Measurements from ENCODE around the gene SLC22A3. TPM values are rescaled to one million over a fixed set of nuclear protein-coding genes. Genes with fewer than 3 reads are reported as not detected.

The SLC22A3 gene
- total RNA-seq, 1 experiment from 2014 or later: 0.09 TPM

DNA sequence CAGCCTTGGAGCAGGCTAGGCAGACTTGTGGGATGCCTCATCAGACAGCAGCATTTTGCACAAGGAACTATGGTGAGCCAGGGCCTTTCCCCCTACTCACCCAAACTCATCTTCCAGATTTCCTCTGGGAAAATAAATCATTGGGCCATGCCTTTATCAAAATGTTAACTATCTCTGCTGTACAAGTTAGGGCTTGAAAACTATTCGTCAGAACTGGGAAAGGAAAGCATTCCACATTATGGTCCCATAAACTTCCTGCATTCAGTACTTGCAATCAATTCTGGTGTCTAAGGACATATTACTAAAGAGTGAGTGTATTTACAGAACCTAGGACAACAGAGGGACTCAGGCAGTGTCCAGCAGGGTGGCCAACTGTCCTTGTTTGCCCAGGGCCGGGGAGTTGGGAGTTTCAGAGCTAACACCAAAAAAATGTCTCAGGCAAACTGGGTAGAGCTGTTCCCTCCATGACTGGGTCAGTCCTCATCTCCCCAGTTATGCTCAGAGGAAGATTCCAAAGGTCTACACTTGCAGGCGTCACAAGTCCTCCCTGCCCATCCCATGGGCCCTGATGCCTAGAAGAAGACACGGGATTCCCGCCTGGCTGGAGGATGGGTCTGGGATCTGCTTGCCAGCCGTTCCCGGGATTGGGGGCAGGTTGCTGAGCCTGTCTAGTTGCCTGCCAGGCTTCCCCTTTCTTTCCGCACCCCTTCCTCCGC, 72.2 kb downstream of the SLC22A3 start:
- TF ChIP-seq, protein P1, sequence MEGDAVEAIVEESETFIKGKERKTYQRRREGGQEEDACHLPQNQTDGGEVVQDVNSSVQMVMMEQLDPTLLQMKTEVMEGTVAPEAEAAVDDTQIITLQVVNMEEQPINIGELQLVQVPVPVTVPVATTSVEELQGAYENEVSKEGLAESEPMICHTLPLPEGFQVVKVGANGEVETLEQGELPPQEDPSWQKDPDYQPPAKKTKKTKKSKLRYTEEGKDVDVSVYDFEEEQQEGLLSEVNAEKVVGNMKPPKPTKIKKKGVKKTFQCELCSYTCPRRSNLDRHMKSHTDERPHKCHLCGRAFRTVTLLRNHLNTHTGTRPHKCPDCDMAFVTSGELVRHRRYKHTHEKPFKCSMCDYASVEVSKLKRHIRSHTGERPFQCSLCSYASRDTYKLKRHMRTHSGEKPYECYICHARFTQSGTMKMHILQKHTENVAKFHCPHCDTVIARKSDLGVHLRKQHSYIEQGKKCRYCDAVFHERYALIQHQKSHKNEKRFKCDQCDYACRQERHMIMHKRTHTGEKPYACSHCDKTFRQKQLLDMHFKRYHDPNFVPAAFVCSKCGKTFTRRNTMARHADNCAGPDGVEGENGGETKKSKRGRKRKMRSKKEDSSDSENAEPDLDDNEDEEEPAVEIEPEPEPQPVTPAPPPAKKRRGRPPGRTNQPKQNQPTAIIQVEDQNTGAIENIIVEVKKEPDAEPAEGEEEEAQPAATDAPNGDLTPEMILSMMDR (IDR thresholded peaks at IDR 0.05; ENCODE audit: unreplicated experiment): no peak
- Mint-ChIP-seq H3K36me3 (ENCODE audit: insufficient read depth, unreplicated experiment) (no peaks in the 10 kb centered on the region), H3K4me1 (ENCODE audit: insufficient read depth, unreplicated experiment) (peaks cover 13% of the 10 kb centered on the region), H3K9me3 (ENCODE audit: unreplicated experiment) (no peaks in the 10 kb centered on the region), H3K4me3 (ENCODE audit: unreplicated experiment) (no peak overlapping the region), H3K27ac (ENCODE audit: low read depth, unreplicated experiment) (no peak overlapping the region), H3K27me3 (ENCODE audit: insufficient read depth, unreplicated experiment) (no peaks in the 10 kb centered on the region)
- ChIA-PET POLR2A (no interaction called here), CTCF (no interaction called here)
- BruUV-seq (replicated peaks): no TSS peak
- intact Hi-C loops (cut with micrococcal nuclease): no loop called here
- DNase-seq (ENCODE audit: unreplicated experiment): no peak

DNA sequence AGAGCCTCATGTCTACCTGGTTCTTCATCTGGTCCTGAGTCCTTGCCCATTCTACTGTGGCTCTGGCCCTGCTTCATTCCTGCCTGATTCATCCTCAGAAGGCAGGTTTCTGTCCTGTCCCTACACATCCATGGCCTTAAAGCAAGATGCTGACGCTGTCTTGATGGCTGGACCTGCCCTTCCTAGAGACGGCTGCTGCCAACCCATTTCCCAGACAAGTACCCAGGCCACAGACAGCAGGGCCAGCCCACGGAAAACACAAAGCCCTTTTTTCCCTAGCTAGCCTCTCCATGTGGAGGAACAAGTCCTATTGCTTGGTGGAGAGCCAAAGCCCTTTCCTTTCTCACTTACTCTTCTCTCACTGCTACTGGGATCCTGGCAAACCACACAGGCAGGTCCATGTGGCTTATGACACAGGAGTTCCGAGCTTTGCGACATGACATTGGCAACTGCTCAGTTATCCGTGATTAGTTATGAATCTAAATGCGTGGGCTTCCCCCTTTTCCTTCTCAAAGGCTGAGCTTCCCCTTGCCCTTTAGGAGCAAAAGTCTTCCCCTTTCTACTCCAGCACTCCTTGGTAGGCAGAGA, 72.9 kb downstream of the SLC22A3 start:
- intact Hi-C loops (cut with micrococcal nuclease): no loop called here
- no peak for DNase-seq (ENCODE audit: unreplicated experiment)
- POLR2A ChIA-PET: no interaction called here
- CTCF ChIA-PET: interaction anchor here (1.2 kb wide), 1 partner anchor 34 kb away, joined by 3 read pairs; no protein-coding TSS in a partner anchor
- Mint-ChIP-seq H3K9me3 (ENCODE audit: unreplicated experiment) (no peaks in the 10 kb centered on the region), H3K36me3 (ENCODE audit: insufficient read depth, unreplicated experiment) (no peaks in the 10 kb centered on the region), H3K27ac (ENCODE audit: low read depth, unreplicated experiment) (no peak overlapping the region), H3K4me1 (ENCODE audit: insufficient read depth, unreplicated experiment) (peaks cover 13% of the 10 kb centered on the region), H3K27me3 (ENCODE audit: insufficient read depth, unreplicated experiment) (no peaks in the 10 kb centered on the region), H3K4me3 (ENCODE audit: unreplicated experiment) (no peak overlapping the region)
- TF ChIP-seq, protein P1 (IDR thresholded peaks at IDR 0.05; ENCODE audit: unreplicated experiment): no peak
- no TSS peak for BruUV-seq (replicated peaks)

DNA sequence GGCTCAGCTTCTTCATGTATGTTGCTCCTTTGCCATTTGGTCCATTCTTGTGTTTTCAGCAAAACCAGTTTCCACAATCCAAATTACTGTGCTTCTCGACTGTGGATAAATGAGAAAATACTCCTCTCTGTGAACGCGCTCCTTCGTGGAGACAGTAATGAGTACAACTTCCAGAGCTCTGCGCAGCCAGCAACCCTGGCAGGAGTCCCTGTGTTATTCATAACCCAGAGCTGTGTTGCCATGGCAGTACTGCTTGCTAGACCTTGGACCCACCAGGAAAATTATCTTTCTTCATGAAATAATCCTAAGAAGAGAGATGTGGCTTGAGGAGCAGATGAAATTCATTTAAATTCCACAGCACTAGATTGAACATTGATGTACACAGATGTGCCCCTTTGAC, 73.7 kb downstream of the SLC22A3 start:
- intact Hi-C loops (cut with micrococcal nuclease): no loop called here
- Mint-ChIP-seq H3K27me3 (ENCODE audit: insufficient read depth, unreplicated experiment) (no peaks in the 10 kb centered on the region), H3K4me1 (ENCODE audit: insufficient read depth, unreplicated experiment) (peaks cover 14% of the 10 kb centered on the region), H3K9me3 (ENCODE audit: unreplicated experiment) (no peaks in the 10 kb centered on the region), H3K27ac (ENCODE audit: low read depth, unreplicated experiment) (no peak overlapping the region), H3K4me3 (ENCODE audit: unreplicated experiment) (no peak overlapping the region), H3K36me3 (ENCODE audit: insufficient read depth, unreplicated experiment) (no peaks in the 10 kb centered on the region)
- TF ChIP-seq, protein P1 (IDR thresholded peaks at IDR 0.05; ENCODE audit: unreplicated experiment): no peak
- ChIA-PET POLR2A (no interaction called here), CTCF (interaction anchor here (0.5 to 1.2 kb wide), 2 partner anchors 33 to 1735 kb away, joined by 3 read pairs; no protein-coding TSS in a partner anchor)
- BruUV-seq (replicated peaks): no TSS peak
- DNase-seq (ENCODE audit: unreplicated experiment): no peak

DNA sequence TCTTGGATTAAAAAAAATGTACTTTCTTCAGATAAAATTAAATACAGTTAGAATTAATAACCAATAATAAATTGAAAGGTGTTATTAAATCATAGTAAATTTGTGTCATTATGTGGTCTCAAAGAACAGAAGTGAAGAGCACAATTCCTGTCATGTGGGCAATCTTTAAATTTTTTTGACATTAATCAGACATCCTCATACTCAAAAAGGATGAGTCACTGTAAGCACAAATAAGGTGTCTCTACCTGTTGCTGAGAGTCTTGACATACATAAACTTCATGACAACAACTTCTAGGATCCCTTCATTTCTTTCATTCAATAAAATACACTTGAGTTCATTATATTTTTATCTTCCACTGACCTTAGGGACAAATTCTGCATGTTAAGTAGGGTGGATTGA, 76.1 kb downstream of the SLC22A3 start:
- Mint-ChIP-seq H3K27ac (ENCODE audit: low read depth, unreplicated experiment) (no peak overlapping the region), H3K9me3 (ENCODE audit: unreplicated experiment) (no peaks in the 10 kb centered on the region), H3K36me3 (ENCODE audit: insufficient read depth, unreplicated experiment) (no peaks in the 10 kb centered on the region), H3K27me3 (ENCODE audit: insufficient read depth, unreplicated experiment) (no peaks in the 10 kb centered on the region), H3K4me3 (ENCODE audit: unreplicated experiment) (no peak overlapping the region), H3K4me1 (ENCODE audit: insufficient read depth, unreplicated experiment) (peaks cover 29% of the 10 kb centered on the region)
- intact Hi-C loops (cut with micrococcal nuclease): no loop called here
- TF ChIP-seq, protein P1 (IDR thresholded peaks at IDR 0.05; ENCODE audit: unreplicated experiment): no peak
- no TSS peak for BruUV-seq (replicated peaks)
- ChIA-PET CTCF (no interaction called here), POLR2A (no interaction called here)
- peak; percentile 30 for DNase-seq (ENCODE audit: unreplicated experiment)

Data from MCF 10A (cell line).